Neural cell (in vitro differentiated cells): ENCODE results near the gene C12orf54. TPM values are rescaled to one million over a fixed set of nuclear protein-coding genes. Genes with fewer than 3 reads are reported as not detected.
"Not testable (repeated sequence)": the region's sequence is repeated elsewhere in the genome, so short reads cannot be mapped to it uniquely, and the experiment has no call there.

Source experiments
- H2AFZ ChIP-seq: fragments of 200-600, 300-800 bp; sonication (generic), shearing (Covaris generic); 2 replicates; pipeline ENCODE4 v1.6.0; 2014; ENCODE audit warnings: low read depth, mild to moderate bottlenecking, antibody characterized with exemption, low read length, moderate library complexity
- H3F3A ChIP-seq: fragments of 200-600 bp; shearing (Covaris generic); 2 replicates; pipeline ENCODE4 v1.6.1; 2016; ENCODE audit warnings: mild to moderate bottlenecking, moderate library complexity, mixed read lengths, antibody characterized with exemption, low read length; ENCODE audit not compliant: insufficient read depth, poor library complexity, severe bottlenecking
- H3K27ac ChIP-seq: fragments of 200-600, 300-800 bp; sonication (generic), shearing (Covaris generic); 2 replicates; pipeline ENCODE4 v1.5.1; 2014; ENCODE audit warnings: mild to moderate bottlenecking, low read length, moderate library complexity
- H3K27me3 ChIP-seq: fragments of 300-800, 200-600 bp; sonication (generic), shearing (Covaris generic); 2 replicates; pipeline ENCODE4 v1.6.0; 2014; ENCODE audit warnings: mild to moderate bottlenecking, low read depth, low read length, moderate library complexity; ENCODE audit not compliant: insufficient read depth
- H3K36me3 ChIP-seq: fragments of 300-800, 200-600 bp; sonication (generic), shearing (Covaris generic); 2 replicates; pipeline ENCODE4 v1.5.1; 2014; ENCODE audit warnings: mild to moderate bottlenecking, antibody characterized with exemption, low read length, moderate library complexity; ENCODE audit not compliant: insufficient read depth
- H3K4me2 ChIP-seq: fragments of 300-800, 200-600 bp; sonication (generic), shearing (Covaris generic); 2 replicates; pipeline ENCODE4 v1.6.0; 2014; ENCODE audit warnings: mild to moderate bottlenecking, low read length
- H3K4me3 ChIP-seq: fragments of 300-800, 200-600 bp; sonication (generic), shearing (Covaris generic); 2 replicates; pipeline ENCODE4 v1.5.1; 2014; ENCODE audit warnings: mild to moderate bottlenecking, low read length, moderate library complexity
- H3K79me2 ChIP-seq: fragments of 200-600 bp; shearing (Covaris generic); replicated peaks from 2 replicates; pipeline ENCODE4 v1.6.0; 2014; ENCODE audit warnings: mild to moderate bottlenecking, low read length, moderate library complexity; ENCODE audit not compliant: insufficient read depth
- H3K9ac ChIP-seq: fragments of 300-800, 200-600 bp; sonication (generic), shearing (Covaris generic); 2 replicates; pipeline ENCODE4 v1.6.1; 2016; ENCODE audit warnings: mild to moderate bottlenecking, low read length, mixed read lengths
- H3K9me2 ChIP-seq: fragments of 200-600 bp; shearing (Covaris generic); 2 replicates; pipeline ENCODE4 v1.6.1; 2016; ENCODE audit warnings: mild to moderate bottlenecking, low read length, mixed read lengths; ENCODE audit not compliant: insufficient read depth
- H3K9me3 ChIP-seq: fragments of 200-600, 300-800 bp; sonication (generic), shearing (Covaris generic); 2 replicates; pipeline ENCODE4 v1.6.1; 2016; ENCODE audit warnings: mild to moderate bottlenecking, mixed run types, low read length, moderate library complexity, mixed read lengths
- H4K20me1 ChIP-seq: fragments of 200-600 bp; shearing (Covaris generic); 2 replicates; pipeline ENCODE4 v1.6.1; 2016; ENCODE audit warnings: mild to moderate bottlenecking, mixed run types; ENCODE audit not compliant: insufficient read depth
- CTCF ChIP-seq: fragments of 450-650 bp; IDR thresholded peaks from 2 replicates; pipeline ENCODE4 v1.5.1; 2014; ENCODE audit warnings: antibody characterized with exemption, mild to moderate bottlenecking, moderate library complexity; ENCODE audit not compliant: poor library complexity, severe bottlenecking
- EP300 ChIP-seq: fragments of 450-650 bp; conservative IDR thresholded peaks from 2 replicates; pipeline ENCODE4 v1.6.1; 2014; ENCODE audit warnings: antibody characterized with exemption, mild to moderate bottlenecking, moderate library complexity; ENCODE audit not compliant: poor library complexity, severe bottlenecking
- EZH2 ChIP-seq: fragments of 200-600, 300-800 bp; shearing (Covaris generic), sonication (generic); IDR thresholded peaks from 2 replicates; pipeline ENCODE4 v1.6.1; 2014; ENCODE audit warnings: antibody characterized with exemption, low read length, borderline replicate concordance, mild to moderate bottlenecking; ENCODE audit not compliant: insufficient read depth, poor library complexity, severe bottlenecking
- MXI1 ChIP-seq: fragments of 450-650 bp; conservative IDR thresholded peaks from 2 replicates; pipeline ENCODE4 v1.6.1; 2014; ENCODE audit warnings: antibody characterized with exemption, mild to moderate bottlenecking; ENCODE audit not compliant: poor library complexity, severe bottlenecking
- POLR2AphosphoS5 ChIP-seq: IDR thresholded peaks from 2 replicates; pipeline ENCODE4 v1.6.1; 2012
- RAD21 ChIP-seq: fragments of 450-650 bp; conservative IDR thresholded peaks from 2 replicates; pipeline ENCODE4 v1.6.1; 2014; ENCODE audit warnings: antibody characterized with exemption, mild to moderate bottlenecking, moderate library complexity
- REST ChIP-seq: IDR thresholded peaks from 2 replicates; pipeline ENCODE4 v1.6.1; 2012; ENCODE audit warnings: borderline replicate concordance
- SMC3 ChIP-seq: fragments of 450-650 bp; conservative IDR thresholded peaks from 2 replicates; pipeline ENCODE4 v1.6.1; 2014; ENCODE audit warnings: antibody characterized with exemption, mild to moderate bottlenecking, moderate library complexity; ENCODE audit not compliant: poor library complexity
- TAF1 ChIP-seq: IDR thresholded peaks from 2 replicates; pipeline ENCODE4 v1.6.1; 2012; ENCODE audit warnings: low read depth
- polyA plus RNA-seq: library from polyadenylated mRNA; depleted of rRNA; stranded (reverse); fragments of >200 nt; gene quantifications from 2 replicates; pipeline ENCODE4 v1.2.3, GENCODE V29; 2014

C12orf54 gene
- polyA plus RNA-seq, 1 donor from 2014 or later: not detected

DNA sequence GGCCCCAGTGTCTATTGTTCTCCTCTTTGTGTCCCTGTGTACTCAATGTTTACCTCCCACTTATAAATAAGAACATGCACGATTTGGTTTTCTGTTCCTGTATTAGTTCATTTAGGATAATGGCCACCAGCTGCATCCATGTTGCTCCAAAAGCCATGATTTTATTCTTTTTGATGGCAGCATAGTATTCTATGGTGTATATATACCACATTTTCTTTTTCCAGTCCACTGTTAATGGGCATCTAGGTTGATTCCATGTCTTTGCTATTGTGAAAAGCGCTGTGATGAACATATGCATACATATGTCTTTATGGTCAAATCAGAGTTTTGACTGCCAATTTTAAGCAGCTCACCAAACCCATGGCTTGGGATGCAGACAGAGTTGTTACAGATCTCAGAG lies 27.2 kb upstream of the C12orf54 start:
- no peak overlapping the region for H3K27ac ChIP-seq
- H2AFZ ChIP-seq: no peak overlapping the region
- no peak for TF ChIP-seq EP300
- TF ChIP-seq EZH2: no peak
- no peak for TF ChIP-seq MXI1
- H3K9me2 ChIP-seq: no peaks in the 10 kb centered on the region
- no peaks in the 10 kb centered on the region for H3K27me3 ChIP-seq
- no peaks in the 10 kb centered on the region for H3K79me2 ChIP-seq
- H3K9me3 ChIP-seq: no peaks in the 10 kb centered on the region
- H3K4me3 ChIP-seq: no peak overlapping the region
- H3K36me3 ChIP-seq: no peaks in the 10 kb centered on the region
- H4K20me1 ChIP-seq: no peaks in the 10 kb centered on the region
- H3K4me2 ChIP-seq: no peak overlapping the region
- no peak overlapping the region for H3K9ac ChIP-seq
- no peaks in the 10 kb centered on the region for H3F3A ChIP-seq

DNA sequence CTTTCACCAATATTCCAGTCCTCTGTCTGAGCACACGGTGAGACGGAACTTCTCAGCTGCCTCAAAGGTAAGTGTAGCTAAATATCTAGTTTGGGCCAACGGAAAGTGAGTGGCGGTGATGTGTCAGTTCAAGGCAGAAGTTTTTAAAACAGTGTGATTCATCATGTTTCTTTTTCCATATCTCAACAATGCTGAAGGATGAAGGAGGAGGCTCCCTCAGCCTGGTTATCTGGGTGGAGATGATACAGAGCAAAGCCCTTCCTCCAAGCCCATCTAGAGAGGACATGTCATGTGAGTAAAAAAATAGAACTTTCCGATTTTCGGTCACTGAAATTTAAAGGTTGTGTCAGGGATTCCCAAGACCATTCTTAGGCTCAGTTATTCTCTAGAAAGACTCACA lies 23.0 kb upstream of the C12orf54 start:
- no peaks in the 10 kb centered on the region for H3K27me3 ChIP-seq
- H3K9me2 ChIP-seq: no peaks in the 10 kb centered on the region
- no peak overlapping the region for H3K27ac ChIP-seq
- H2AFZ ChIP-seq: no peak overlapping the region
- H3K36me3 ChIP-seq: no peaks in the 10 kb centered on the region
- no peaks in the 10 kb centered on the region for H3K79me2 ChIP-seq
- no peak overlapping the region for H3K4me3 ChIP-seq
- H3K9ac ChIP-seq: no peak overlapping the region
- H3F3A ChIP-seq: no peaks in the 10 kb centered on the region
- no peaks in the 10 kb centered on the region for H3K9me3 ChIP-seq
- TF ChIP-seq EP300: no peak
- TF ChIP-seq CTCF: no peak
- TF ChIP-seq TAF1: no peak
- no peak for TF ChIP-seq RAD21
- no peak for TF ChIP-seq POLR2AphosphoS5
- no peak for TF ChIP-seq MXI1
- no peak for TF ChIP-seq EZH2
- no peak for TF ChIP-seq REST
- TF ChIP-seq SMC3: no peak
- H3K4me2 ChIP-seq: no peak overlapping the region
- H4K20me1 ChIP-seq: no peaks in the 10 kb centered on the region

DNA sequence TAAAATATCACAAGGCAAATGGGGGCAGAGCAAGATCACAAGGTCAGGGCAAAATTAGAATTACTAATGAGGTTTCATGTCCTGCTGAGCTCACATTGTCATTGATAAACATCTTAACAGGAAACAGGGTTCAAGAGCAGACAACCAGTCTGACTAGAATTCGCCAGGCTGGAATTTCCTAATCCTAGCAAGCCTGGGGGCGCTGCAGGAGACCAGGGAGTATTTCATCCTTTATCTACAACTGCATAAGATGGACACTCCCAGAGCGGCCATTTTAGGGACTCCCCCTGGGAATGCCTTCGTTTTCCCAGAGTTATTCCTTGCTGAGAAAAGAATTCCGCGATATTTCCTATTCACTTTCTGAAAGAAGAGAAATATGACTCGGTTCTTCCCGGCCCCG lies 13.3 kb upstream of the C12orf54 start:
- H3K27ac ChIP-seq, H4K20me1 ChIP-seq, H3K79me2 ChIP-seq, H3K36me3 ChIP-seq, H3F3A ChIP-seq, H3K4me2 ChIP-seq, H3K4me3 ChIP-seq, H3K9me3 ChIP-seq, H3K9ac ChIP-seq, H2AFZ ChIP-seq, H3K27me3 ChIP-seq, H3K9me2 ChIP-seq: not testable (repeated sequence)
